GM12875 (cell line): Measurements from ENCODE around the gene SLC25A14.
"Not testable (repeated sequence)": the region's sequence is repeated elsewhere in the genome, so short reads cannot be mapped to it uniquely, and the experiment has no call there.

Experiments used
- H3K4me3 ChIP-seq: one replicate; pipeline ENCODE4 v1.5.1; 2011; ENCODE audit warnings: low read depth, low read length, control low read depth
- CTCF ChIP-seq: IDR thresholded peaks from 2 replicates; pipeline ENCODE4 v1.5.1; 2011; ENCODE audit warnings: low read depth, mild to moderate bottlenecking, control low read depth, inconsistent platforms, low read length, moderate library complexity, borderline replicate concordance; ENCODE audit not compliant: insufficient read depth

SLC25A14 gene

GRCh38 chrX:130301405-130301804 is 38.3 kb upstream of the SLC25A14 start:
- H3K4me3 ChIP-seq = no peak overlapping the region
- TF ChIP-seq CTCF = no peak

- TF ChIP-seq CTCF = no peak
- H3K4me3 ChIP-seq = no peak overlapping the region
These were observed 37.7 kb upstream of the SLC25A14 start for GRCh38 chrX:130301977-130302376.

- no peak for TF ChIP-seq CTCF
- no peak overlapping the region for H3K4me3 ChIP-seq
These were observed 34.9 kb upstream of the SLC25A14 start for GRCh38 chrX:130304587-130305368.

- not testable (repeated sequence) for H3K4me3 ChIP-seq
These were observed 19.8 kb upstream of the SLC25A14 start for GRCh38 chrX:130319886-130320285.

- no peak for TF ChIP-seq CTCF
- no peak overlapping the region for H3K4me3 ChIP-seq
These were observed 18.2 kb upstream of the SLC25A14 start for GRCh38 chrX:130321550-130321949.

- TF ChIP-seq CTCF = no peak
- no peak overlapping the region for H3K4me3 ChIP-seq
These were observed 9.6 kb upstream of the SLC25A14 start for GRCh38 chrX:130330146-130330545.

GRCh38 chrX:130330706-130331105 is 9.0 kb upstream of the SLC25A14 start:
- H3K4me3 ChIP-seq = no peak overlapping the region
- peak; percentile 69 for TF ChIP-seq CTCF
